HG03378 (cell line): Measurements from ENCODE around the gene MAP1LC3C.
"Not testable (repeated sequence)": the region's sequence is repeated elsewhere in the genome, so short reads cannot be mapped to it uniquely, and the experiment has no call there.

Experiments
- ATAC-seq: cut with Tn5 transposase; IDR thresholded peaks from one replicate; pipeline ENCODE4 v1.9.1; 2021; ENCODE audit warnings: mild to moderate bottlenecking, moderate library complexity; ENCODE audit not compliant: unreplicated experiment

MAP1LC3C gene

DNA sequence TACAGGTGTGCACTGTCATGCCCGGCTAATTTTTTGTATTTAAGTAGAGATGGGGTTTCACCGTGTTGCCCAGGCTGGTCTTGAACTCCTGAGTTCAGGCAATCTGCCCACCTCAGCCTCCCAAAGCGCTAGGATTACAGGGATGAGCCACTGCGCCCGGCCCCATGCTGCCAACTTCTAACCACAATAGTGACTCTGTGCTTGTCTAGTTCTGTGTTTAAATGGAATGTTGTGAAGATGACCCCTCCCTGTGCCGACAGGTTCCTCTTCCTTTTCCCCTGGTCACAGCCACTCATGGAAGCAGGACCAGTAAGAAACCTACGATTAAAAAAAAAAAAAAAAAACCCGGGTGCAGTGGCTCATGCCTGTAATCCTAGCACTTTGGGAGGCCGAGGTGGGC, 4.7 kb downstream of the MAP1LC3C start:
- no peak for ATAC-seq

DNA sequence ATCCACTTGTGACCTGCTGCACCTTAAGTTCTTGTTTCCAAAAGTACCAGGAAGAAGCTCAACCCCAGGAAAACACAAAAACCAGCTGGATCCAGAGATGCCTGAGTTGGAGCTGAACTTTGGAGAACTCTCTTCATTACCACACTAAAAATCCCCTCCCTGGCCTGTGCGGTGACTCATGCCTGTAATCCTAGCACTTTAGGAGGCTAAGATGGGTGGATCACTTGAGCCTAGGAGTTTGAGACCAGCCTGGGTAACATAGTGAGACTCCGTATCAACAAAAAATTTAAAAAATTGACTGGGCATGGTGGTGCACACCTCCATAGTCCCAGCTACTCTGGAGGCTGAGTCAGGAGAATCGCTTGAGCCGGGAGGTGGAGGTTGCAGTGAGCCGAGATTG, 6.2 kb downstream of the MAP1LC3C start:
- ATAC-seq = no peak

DNA sequence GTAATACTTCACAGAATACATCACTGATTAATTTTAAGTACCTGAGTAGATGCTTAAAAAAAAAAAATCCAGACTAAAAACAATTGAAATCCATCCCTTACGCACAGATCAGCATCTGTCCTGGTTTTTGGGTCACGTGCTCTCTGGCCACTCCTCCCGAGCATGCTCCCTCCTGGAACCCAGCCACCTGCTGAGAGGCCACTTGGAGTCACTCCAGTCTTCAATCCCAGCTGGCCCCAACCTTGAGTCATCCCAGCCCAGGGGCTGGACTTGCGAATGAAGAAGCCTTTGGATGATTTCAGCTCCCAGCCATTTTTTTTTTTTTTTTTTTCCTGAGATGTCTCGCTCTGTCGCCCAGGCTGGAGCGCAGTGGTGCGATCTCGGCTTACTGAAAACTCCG, 8.9 kb downstream of the MAP1LC3C start:
- no peak for ATAC-seq

GRCh38 chr1:241988389-241988930, 10.4 kb downstream of the MAP1LC3C start:
- not testable (repeated sequence) for ATAC-seq

DNA sequence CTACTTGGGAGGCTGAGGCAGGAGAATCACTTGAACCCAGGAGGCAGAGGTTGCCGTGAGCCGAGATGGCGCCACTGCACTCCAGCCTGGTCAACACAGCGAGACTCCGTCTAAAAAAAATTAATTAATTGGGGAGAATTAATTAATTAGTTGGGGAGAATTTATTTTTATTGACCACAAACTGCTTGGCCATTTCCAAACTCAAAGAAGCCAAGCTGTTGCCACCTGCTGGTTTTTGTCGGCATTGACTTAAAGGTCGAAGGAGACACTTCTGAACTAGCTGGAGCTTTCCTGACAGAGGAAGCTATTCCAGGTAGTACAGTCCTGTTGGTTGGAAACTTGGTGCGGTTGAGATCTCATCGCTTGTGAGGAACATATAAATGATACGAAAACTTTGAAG, 13.1 kb downstream of the MAP1LC3C start:
- peak; percentile 78 for ATAC-seq

DNA sequence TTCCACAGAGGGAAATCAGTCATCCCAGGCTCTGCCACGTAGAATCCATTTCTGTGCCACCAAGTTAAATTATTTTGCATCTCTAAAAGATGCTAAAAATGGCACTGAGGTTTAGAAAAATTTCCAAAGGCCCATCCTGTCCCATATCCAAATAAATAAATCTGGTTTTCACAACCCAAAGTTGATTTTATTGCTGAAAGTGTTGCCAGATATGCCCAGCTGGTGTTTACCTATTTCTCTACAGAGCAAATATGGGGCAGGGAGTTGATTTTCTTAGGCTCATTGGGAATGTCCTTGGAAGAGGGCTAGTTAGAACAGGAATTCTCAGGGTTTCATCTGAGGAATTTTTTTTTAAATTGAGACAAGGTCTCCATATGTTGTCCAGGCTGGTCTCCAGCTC, 19.0 kb downstream of the MAP1LC3C start:
- ATAC-seq = no peak

GRCh38 chr1:241979071-241979470, 19.8 kb downstream of the MAP1LC3C start:
- ATAC-seq = no peak

GRCh38 chr1:241976229-241976628, 22.7 kb downstream of the MAP1LC3C start:
- ATAC-seq = no peak

- no peak for ATAC-seq
Observed at GRCh38 chr1:241972703-241973369, 26.1 kb downstream of the MAP1LC3C start.

DNA sequence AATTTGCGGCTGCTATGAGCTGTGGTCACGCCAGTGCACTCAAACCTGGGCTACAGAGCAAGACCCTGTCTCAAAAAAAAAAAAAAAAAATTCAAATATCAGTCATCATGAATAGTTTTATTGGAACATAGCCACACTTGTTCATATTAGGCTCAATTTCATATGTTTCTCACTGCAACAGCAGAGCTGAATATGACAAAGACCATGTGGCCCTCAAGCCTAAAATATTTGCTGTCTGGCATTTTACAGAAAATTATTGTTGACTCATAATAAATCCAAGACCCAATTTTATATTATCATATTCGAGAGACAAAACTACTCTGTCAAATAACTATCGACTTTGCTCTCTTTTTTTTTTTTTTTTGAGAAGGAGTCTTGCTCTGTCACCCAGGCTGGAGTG, 30.3 kb downstream of the MAP1LC3C start:
- no peak for ATAC-seq

DNA sequence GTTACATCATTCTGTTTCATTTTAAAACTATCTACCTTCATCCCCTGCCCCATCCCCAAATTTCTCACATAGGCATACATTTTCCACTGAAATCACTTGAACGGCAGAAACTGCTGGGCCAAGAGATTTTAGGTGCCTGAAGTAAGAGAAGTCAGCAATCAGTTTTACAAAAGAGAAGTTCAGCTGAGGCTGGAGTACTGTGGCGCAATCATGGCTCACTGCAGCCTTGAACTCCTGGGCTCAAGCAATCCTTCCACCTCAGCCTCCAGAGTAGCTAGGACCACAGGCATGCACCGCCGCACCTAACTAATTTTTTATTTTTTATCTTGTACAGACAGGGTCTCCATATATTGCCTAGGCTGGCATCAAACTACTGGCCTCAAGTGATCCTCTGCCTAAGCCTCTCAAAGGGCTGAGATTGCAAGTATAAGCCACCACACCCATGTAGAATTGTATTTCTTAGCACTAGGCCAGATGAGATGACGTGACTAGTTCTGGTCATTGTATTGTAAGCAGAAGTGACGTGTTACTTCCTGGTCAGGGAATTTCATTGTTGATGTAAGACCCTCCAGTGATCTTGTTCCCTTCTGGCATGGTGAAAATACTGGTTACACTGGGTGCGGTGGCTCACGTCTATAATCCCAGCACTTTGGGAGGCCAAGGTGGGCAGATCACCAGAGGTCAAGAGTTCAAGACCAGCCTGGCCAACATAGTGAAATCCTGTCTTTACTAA, 34.2 kb downstream of the MAP1LC3C start:
- no peak for ATAC-seq

- no peak for ATAC-seq
Observed at GRCh38 chr1:241963722-241964121, 35.2 kb downstream of the MAP1LC3C start.

DNA sequence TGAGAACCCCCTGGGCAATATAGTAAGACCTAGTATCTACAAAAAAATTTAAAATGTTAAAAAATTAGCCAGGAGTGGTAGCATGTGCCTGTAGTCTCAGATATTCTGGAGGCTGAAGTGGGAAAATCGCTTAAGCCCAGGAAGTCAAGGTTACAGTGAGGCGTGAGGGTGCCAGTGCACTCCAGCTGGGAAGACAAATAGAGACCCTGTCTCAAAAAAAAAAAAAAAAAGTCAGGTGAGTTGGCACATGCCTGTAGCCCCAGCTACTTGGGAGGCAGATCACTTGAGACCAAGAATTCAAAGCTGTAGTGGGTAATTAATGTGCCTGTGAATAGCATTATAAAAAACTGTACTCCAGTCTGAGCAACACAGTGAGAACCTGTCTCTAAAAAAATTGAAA, 36.7 kb downstream of the MAP1LC3C start:
- no peak for ATAC-seq

DNA sequence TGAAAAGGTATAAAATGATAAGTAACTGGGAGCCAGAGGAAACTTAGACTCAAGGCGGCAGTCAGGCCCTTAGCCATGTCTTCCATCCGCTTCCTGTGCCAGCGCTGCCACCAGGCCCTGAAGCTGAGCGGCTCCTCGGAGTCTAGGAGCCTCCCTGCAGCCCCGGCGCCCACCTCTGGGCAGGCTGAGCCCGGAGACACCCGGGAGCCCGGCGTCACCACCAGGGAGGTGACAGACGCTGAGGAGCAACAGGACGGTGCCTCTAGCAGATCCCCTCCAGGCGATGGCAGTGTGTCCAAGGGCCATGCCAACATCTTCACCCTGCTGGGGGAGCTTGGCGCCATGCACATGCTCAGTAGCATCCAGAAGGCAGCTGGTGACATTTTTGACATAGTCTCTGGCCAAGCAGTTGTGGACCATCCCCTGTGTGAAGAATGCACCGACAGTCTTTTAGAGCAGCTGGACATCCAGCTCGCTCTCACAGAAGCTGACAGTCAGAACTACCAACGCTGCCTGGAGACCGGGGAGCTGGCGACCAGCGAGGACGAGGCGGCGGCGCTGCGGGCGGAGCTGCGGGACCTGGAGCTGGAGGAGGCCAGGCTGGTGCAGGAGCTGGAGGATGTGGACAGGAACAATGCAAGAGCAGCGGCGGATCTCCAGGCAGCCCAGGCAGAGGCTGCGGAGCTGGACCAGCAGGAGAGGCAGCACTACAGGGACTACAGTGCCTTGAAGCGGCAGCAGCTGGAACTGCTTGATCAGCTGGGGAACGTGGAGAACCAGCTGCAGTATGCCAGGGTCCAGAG, 41.0 kb downstream of the MAP1LC3C start, which contains the start of gene BECN2:
Gene BECN2, plus strand, starts transcription at position 76 of the 803 bp plus-strand sequence. Its CDS starts 0 bp downstream, at position 76.
- ATAC-seq = no peak

DNA sequence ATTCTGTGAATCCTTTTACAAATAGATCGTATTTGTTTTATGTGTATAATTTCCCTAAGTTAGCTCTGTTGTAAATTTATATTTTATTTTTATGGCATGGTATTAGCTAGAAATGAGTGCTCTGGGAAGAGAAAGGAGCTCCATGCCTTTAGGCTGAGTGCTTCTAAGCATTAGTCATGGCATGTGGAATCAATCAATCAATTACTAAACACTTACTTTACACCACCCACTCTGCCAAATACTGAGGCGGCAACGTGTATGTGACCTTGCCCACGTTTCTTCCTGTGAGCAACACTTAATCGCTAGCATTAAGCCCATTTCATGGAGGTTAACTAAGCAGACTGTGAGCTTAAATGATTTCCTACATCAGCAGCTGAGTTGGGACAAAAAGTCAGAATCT, 48.5 kb downstream of the MAP1LC3C start:
- ATAC-seq = no peak

DNA sequence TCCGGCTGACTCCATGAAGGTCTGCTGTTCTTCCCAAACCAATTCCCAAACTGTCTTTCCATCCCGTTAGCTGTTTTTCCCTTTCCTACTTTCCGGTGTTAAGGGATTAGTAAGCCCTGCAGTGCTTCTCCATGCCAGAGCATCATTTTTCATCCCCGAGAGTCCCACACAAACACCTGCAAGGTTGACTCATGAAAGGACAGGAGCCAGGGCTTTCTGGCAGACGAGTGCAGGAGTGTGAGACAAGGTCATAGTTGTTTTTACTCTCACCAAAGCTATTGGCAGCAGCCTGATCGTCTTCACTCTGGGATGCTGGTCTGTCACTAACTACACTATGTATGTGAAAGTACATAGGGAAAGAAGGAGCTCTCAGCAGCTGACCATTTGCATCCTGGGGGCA, 51.5 kb downstream of the MAP1LC3C start:
- no peak for ATAC-seq
